ENCODE data around the gene KDM2A. TPM values are rescaled to one million over a fixed set of nuclear protein-coding genes. Genes with fewer than 3 reads are reported as not detected.

The KDM2A gene
- total RNA-seq, 4 donors from 2014 or later, result 48.2 to 94.9 (median 73.5) TPM

DNA sequence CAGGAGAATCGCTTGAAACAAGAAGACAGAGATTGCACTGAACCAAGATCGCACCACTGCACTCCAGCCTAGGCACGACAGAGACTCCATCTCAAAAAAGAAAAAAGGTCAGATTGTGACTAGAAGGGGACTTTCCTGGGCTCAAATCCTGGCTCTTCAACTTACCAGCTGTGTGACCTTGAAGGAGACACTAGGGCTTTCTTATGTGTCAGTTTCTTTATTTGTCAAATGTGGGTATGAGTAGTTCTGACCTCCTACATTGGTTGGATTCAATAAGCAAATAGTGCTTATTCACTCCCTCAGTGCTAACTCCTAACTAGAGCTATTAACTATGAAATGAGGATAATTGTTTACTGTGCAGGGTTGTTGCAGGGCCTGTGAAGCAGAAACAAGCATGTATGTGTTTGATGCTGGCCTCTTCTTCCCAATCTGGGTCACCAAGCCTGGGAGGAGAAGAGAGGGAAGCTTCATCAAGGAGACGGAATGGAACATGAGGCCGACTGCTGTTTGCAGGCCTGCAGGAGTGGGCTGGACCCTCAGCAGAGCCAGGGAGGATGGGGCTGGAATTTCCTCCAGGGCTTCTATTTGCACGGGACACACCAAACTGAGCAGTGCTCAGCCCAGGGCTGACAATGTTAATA lies 39.9 kb upstream of the KDM2A start:
- TF ChIP-seq, protein P1, sequence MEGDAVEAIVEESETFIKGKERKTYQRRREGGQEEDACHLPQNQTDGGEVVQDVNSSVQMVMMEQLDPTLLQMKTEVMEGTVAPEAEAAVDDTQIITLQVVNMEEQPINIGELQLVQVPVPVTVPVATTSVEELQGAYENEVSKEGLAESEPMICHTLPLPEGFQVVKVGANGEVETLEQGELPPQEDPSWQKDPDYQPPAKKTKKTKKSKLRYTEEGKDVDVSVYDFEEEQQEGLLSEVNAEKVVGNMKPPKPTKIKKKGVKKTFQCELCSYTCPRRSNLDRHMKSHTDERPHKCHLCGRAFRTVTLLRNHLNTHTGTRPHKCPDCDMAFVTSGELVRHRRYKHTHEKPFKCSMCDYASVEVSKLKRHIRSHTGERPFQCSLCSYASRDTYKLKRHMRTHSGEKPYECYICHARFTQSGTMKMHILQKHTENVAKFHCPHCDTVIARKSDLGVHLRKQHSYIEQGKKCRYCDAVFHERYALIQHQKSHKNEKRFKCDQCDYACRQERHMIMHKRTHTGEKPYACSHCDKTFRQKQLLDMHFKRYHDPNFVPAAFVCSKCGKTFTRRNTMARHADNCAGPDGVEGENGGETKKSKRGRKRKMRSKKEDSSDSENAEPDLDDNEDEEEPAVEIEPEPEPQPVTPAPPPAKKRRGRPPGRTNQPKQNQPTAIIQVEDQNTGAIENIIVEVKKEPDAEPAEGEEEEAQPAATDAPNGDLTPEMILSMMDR (IDR thresholded peaks at IDR 0.05), result no peak
- TF ChIP-seq POLR2A (IDR thresholded peaks at IDR 0.05), result no peak
- H3K27ac ChIP-seq, result no peak overlapping the region
- H3K36me3 ChIP-seq, result no peaks in the 10 kb centered on the region
- no peaks in the 10 kb centered on the region for H3K4me1 ChIP-seq
- no peak overlapping the region for H3K4me3 ChIP-seq
- intact Hi-C loops (cut with DNase I; ENCODE audit: low total_unique reads), result no loop called here
- no peaks in the 10 kb centered on the region for H3K9me3 ChIP-seq
- no peak for DNase-seq
- H3K27me3 ChIP-seq, result no peaks in the 10 kb centered on the region

DNA sequence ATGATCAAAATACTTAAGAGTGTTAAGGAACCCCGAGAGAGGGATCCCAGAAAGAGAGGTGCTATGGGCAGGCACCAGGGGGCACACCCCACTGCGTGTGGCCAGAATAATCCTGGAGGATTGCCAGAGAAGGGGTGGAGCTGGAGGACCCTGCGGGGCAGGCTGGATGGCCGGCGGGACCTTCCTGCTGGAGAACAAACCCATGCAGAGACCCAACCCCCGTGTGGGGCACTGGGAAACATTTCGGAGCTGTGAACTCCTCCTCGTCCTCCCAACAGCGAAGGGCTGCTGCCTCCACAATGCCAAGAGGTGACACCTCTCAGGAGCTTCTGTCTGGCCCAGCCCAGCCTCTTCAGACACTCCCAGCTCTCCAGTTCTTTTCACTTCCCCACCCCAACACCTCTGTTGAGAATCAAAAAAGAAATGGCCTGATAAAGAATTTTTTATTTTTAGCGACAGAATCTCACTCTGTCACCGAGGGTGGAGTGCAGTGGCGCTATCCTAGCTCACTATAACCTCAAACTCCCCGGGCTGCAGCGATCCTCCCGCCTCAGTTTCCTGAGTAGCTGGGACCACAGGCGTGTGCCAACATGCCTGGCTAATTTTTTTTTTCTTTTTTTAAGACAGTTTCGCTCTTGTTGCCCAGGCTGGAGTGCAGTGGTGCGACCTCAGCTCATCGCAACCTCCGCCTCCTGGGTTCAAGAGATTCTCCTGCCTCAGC lies 36.8 kb upstream of the KDM2A start:
- H3K27ac ChIP-seq, result no peak overlapping the region
- intact Hi-C loops (cut with DNase I; ENCODE audit: low total_unique reads), result no loop called here
- no peaks in the 10 kb centered on the region for H3K4me1 ChIP-seq
- H3K9me3 ChIP-seq, result no peaks in the 10 kb centered on the region
- TF ChIP-seq, protein P1 (IDR thresholded peaks at IDR 0.05), result no peak
- no peak for TF ChIP-seq POLR2A (IDR thresholded peaks at IDR 0.05)
- H3K4me3 ChIP-seq, result no peak overlapping the region
- no peaks in the 10 kb centered on the region for H3K36me3 ChIP-seq
- no peaks in the 10 kb centered on the region for H3K27me3 ChIP-seq
- peak in 1 of 2 donors; percentile 26 for DNase-seq

DNA sequence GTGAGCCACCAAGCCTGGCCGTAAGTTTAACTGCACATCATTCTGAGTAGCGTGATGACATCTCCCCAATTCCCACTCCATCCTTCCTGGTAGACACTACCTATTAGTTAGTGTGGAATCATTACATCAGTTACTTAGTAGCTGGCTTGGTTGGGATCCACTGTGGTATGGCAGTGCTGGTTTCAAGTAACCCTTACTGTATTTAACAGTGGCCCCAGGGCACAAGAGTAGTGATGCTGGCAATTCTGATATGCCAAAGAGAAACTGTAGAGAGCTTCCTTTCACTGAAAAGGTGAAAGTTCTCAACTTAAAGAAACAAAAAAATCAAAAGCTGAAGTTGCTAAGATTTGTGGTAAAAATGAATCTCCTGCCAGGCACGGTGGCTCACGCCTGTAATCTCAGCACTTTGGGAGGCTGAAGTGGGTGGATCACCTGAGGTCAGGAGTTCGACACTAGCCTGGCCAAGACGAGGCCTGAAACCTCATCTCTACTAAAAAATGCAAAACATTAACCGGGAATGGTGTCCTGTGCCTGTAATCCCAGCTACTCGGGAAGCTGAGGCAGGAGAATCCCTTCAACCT lies 35.2 kb upstream of the KDM2A start:
- intact Hi-C loops (cut with DNase I; ENCODE audit: low total_unique reads), result no loop called here
- no peak for DNase-seq
- Histone ChIP-seq H3K27ac (no peak overlapping the region), H3K36me3 (no peaks in the 10 kb centered on the region), H3K4me3 (no peak overlapping the region), H3K27me3 (no peaks in the 10 kb centered on the region), H3K9me3 (no peaks in the 10 kb centered on the region), H3K4me1 (no peaks in the 10 kb centered on the region)
- no peak for TF ChIP-seq POLR2A (IDR thresholded peaks at IDR 0.05)
- TF ChIP-seq, protein P1 (IDR thresholded peaks at IDR 0.05), result no peak

DNA sequence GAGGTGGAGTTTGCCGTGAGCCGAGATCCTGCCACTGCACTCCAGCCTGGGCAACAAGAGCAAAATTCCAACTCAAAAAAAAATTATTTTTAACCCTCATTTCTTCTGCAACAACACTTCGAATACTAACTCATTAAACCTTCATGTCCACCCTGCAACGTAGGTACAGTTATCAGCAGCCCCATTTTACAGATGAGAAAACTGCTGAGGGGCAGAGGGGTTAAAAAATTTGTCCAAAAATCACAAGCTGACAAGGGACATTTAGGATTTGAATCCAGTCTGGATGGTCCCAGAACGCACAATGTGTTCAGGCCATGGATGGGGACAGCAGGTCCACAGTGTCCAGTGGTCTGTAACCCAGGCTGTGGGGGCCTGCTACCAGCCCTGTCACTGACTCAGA lies 33.4 kb upstream of the KDM2A start:
- DNase-seq, result no peak
- no peak overlapping the region for H3K27ac ChIP-seq
- H3K27me3 ChIP-seq, result no peaks in the 10 kb centered on the region
- H3K9me3 ChIP-seq, result no peaks in the 10 kb centered on the region
- no peak overlapping the region for H3K4me3 ChIP-seq
- H3K4me1 ChIP-seq, result no peaks in the 10 kb centered on the region
- H3K36me3 ChIP-seq, result no peaks in the 10 kb centered on the region
- no peak for TF ChIP-seq POLR2A (IDR thresholded peaks at IDR 0.05)
- TF ChIP-seq, protein P1 (IDR thresholded peaks at IDR 0.05), result no peak
- intact Hi-C loops (cut with DNase I; ENCODE audit: low total_unique reads), result no loop called here

DNA sequence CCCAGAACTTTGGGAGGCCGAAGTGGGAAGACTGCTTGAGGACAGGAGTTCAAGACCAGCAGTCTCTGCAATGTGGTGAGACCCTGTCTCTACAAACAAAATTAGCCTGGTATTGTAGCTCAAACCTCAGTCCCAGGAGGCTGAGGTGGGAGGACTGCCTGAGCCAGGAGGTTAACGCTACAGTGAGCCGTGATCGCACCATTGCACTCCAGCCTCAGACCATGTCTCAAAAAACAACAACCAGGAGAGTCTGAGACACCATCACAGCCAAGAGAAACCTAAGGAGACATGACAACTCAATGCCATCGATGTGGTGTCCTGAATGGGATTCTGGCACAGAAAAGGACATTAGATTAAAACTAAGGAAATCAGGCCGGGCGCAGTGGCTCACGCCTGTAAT lies 28.3 kb upstream of the KDM2A start:
- H3K27me3 ChIP-seq, result no peaks in the 10 kb centered on the region
- H3K36me3 ChIP-seq, result no peaks in the 10 kb centered on the region
- H3K4me3 ChIP-seq, result no peak overlapping the region
- H3K9me3 ChIP-seq, result no peaks in the 10 kb centered on the region
- no peak overlapping the region for H3K27ac ChIP-seq
- no peak for DNase-seq
- TF ChIP-seq, protein P1 (IDR thresholded peaks at IDR 0.05), result no peak
- TF ChIP-seq POLR2A (IDR thresholded peaks at IDR 0.05), result no peak
- no peaks in the 10 kb centered on the region for H3K4me1 ChIP-seq
- intact Hi-C loops (cut with DNase I; ENCODE audit: low total_unique reads), result no loop called here

Data from uterus (tissue), 4 donors.